BJ (cell line): Measurements from ENCODE around the gene MYO7A. TPM values are rescaled to one million over a fixed set of nuclear protein-coding genes. Genes with fewer than 3 reads are reported as not detected.

ENCODE experiments used
- CTCF ChIA-PET: fragments of 350-600 bp; formaldehyde crosslinking; extraction: SDS; loops from one replicate; lab custom pipeline; 2021; ENCODE audit warnings: antibody characterized with exemption, inconsistent platforms; lab: Yijun Ruan, JAX
- POLR2A ChIA-PET: fragments of 300-600 bp; sonication (Branson Sonifier 250); formaldehyde crosslinking; extraction: SDS; loops from one replicate; lab custom pipeline; 2021; ENCODE audit warnings: antibody characterized with exemption; lab: Charles Lee
- DNase-seq: peaks from one replicate; pipeline ENCODE4 v3.0.0-alpha.2; 2011; ENCODE audit warnings: low read depth
- H3K27me3 ChIP-seq: 2 replicates; pipeline ENCODE4 v1.6.0; 2011; ENCODE audit warnings: low read length; ENCODE audit not compliant: control insufficient read depth, insufficient read depth
- H3K36me3 ChIP-seq: 2 replicates; pipeline ENCODE4 v1.5.1; 2011; ENCODE audit warnings: low read length; ENCODE audit not compliant: control insufficient read depth, insufficient read depth
- H3K4me3 ChIP-seq: 2 replicates; pipeline ENCODE4 v1.5.1; 2011; ENCODE audit warnings: low read depth, mild to moderate bottlenecking, control low read depth, low read length
- CTCF ChIP-seq: IDR thresholded peaks from 2 replicates; pipeline ENCODE4 v1.5.1; 2011; ENCODE audit warnings: low read depth, mild to moderate bottlenecking, control low read depth, inconsistent platforms, low read length, moderate library complexity; ENCODE audit not compliant: insufficient read depth
- polyA plus RNA-seq: library from polyadenylated mRNA; depleted of rRNA; stranded (reverse); fragments of >200 nt; gene quantifications from 2 replicates; pipeline ENCODE4 v1.2.3, GENCODE V29; 2011

MYO7A gene
- polyA plus RNA-seq, 1 experiment: 0.01 TPM

- no peak for DNase-seq
- ChIA-PET CTCF (interaction anchor here (0.5 to 4.5 kb wide), 10 partner anchors 8 to 422 kb away, joined by 3 to 77 read pairs (median 10); partner anchors contain the start of gene MYO7A), POLR2A (no interaction called here)
These were observed 68.9 kb downstream of the MYO7A start for GRCh38 chr11:77196961-77197360.

GRCh38 chr11:77197626-77198320 is 69.7 kb downstream of the MYO7A start:
- Histone ChIP-seq H3K36me3 (no peaks in the 10 kb centered on the region), H3K4me3 (no peak overlapping the region), H3K27me3 (no peaks in the 10 kb centered on the region)
- TF ChIP-seq CTCF: no peak
- CTCF ChIA-PET: interaction anchor here (0.6 to 4.5 kb wide), 6 partner anchors 10 to 421 kb away, joined by 3 to 77 read pairs (median 12); no protein-coding TSS in a partner anchor
- DNase-seq: no peak
- POLR2A ChIA-PET: no interaction called here

More at GRCh38 chr11:77196961-77197360, 68.9 kb downstream of the MYO7A start:
- Histone ChIP-seq H3K27me3 (no peaks in the 10 kb centered on the region), H3K4me3 (no peak overlapping the region), H3K36me3 (no peaks in the 10 kb centered on the region)
- TF ChIP-seq CTCF: no peak

DNA sequence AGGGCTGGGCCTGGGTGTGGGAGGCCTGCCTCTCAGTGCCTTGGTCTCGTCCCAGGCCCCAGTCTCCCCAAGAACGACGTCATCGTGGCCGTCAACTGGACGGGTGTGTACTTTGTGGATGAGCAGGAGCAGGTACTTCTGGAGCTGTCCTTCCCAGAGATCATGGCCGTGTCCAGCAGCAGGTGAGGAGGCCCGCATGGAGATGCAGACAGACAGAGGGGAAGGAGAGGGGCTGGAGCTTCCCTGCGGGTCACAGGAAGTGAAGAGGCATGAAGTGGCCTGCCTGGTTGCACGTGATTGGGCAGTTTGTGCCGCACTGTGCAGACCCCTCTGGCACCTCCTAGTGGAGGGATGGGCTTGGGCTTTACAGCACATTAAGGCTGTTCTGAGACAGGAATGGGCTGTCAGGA is 70.4 kb downstream of the MYO7A start:
- TF ChIP-seq CTCF: peak; percentile 33
- H3K4me3 ChIP-seq: no peak overlapping the region
- CTCF ChIA-PET: interaction anchor here (2.1 to 2.2 kb wide), 2 partner anchors 11 to 350 kb away, joined by 8 to 9 read pairs; no protein-coding TSS in a partner anchor
- H3K36me3 ChIP-seq: no peaks in the 10 kb centered on the region
- POLR2A ChIA-PET: no interaction called here
- H3K27me3 ChIP-seq: no peaks in the 10 kb centered on the region
- DNase-seq: no peak

- no peak for TF ChIP-seq CTCF
- no peak overlapping the region for H3K4me3 ChIP-seq
- ChIA-PET CTCF (interaction anchor here (2.1 to 2.2 kb wide), 2 partner anchors 11 to 349 kb away, joined by 8 to 9 read pairs; no protein-coding TSS in a partner anchor), POLR2A (no interaction called here)
- no peak for DNase-seq
- H3K36me3 ChIP-seq: no peaks in the 10 kb centered on the region
- H3K27me3 ChIP-seq: no peaks in the 10 kb centered on the region
These were observed 71.2 kb downstream of the MYO7A start for GRCh38 chr11:77199137-77199745.
